Left colon (tissue), 2 donors: ENCODE measurements around the gene ACR. TPM values are rescaled to one million over a fixed set of nuclear protein-coding genes. Genes with fewer than 3 reads are reported as not detected.
A peak's percentile ranks its signal among the peaks of the same experiment; 100 is the strongest.

Experiments used
- ATAC-seq: fragments of 200-7000 bp; cut with Tn5 transposase; one replicate; pipeline ENCODE4 v1.9.1; 2020; ENCODE audit warnings: mild to moderate bottlenecking, moderate library complexity
- DNase-seq, 2 donors: peaks; one replicate each; pipeline ENCODE4 v3.0.0-alpha.2; 2020
- intact Hi-C, 2 donors: fragments of 100-400 bp; cut with DNase I in 1 of 2; cut with micrococcal nuclease in 1 of 2; formaldehyde crosslinking; loops; one replicate each; pipeline versions ENCODE4 v1.11.2 to v1.14.0; 2022; cut with DNase I, micrococcal nuclease
- long read RNA-seq: library from polyadenylated mRNA; unstranded; transcript quantifications from one replicate; pipeline ENCODE4 v2.0.0, GENCODE V29; 2021
- total RNA-seq, 2 donors: library from RNA; stranded (reverse); fragmentation: NEBNext Ultra II Directional; extraction: Animal tissue kit (Norgen Biotek cat#: 25700); gene quantifications; one replicate each; pipeline ENCODE4 v1.2.1, GENCODE V29; 2021
- donor health status: DM: no; HTN: no; CAD: no.
- donor health status: DM: yes; HTN: yes; CAD: no.

The ACR gene
- 1 to 10 TPM in 1 of 2 donors, under 1 TPM in 1; 0.89 to 1.5 TPM for total RNA-seq
- long read RNA-seq: 0 reads

- DNase-seq (no peak), ATAC-seq (no peak)
- intact Hi-C loops: no loop called here
These were observed at the start of gene ACR for GRCh38 chr22:50737728-50738648. ACR (plus strand) TSS chr22:50738204; CDS start chr22:50738236, 32 bp downstream.

- intact Hi-C loops: no loop called here
- peak in 1 of 2 donors; percentile 12 for DNase-seq
- ATAC-seq: no peak
These were observed 49.6 kb upstream of the ACR start for GRCh38 chr22:50688448-50688847.

GRCh38 chr22:50691521-50691920, 46.5 kb upstream of the ACR start:
- peak; percentile 3 to 35 for DNase-seq
- intact Hi-C loops: no loop called here
- ATAC-seq: peak; percentile 48

DNA sequence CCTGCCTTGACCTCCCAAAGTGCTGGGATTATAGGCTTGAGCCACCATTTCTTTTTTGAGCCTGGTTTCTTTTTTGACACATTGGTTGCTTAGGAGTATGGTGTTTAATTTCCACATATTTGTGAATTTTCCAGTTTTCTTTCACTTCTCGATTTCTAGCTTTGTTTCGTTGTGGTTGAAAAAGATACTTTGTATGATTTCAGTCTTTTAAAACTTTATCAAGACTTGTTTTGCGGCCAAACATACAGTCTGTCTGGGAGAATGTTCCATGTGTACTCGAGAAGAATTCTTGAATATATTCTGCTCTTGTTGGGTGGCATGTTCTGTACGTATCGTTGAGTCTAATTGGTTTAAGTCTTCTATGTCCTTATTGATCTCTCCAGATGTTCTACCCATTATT, 44.5 kb upstream of the ACR start:
- ATAC-seq (no peak), DNase-seq (no peak)
- intact Hi-C loops: no loop called here

- intact Hi-C loops: no loop called here
- DNase-seq (peak in 1 of 2 donors; percentile 2), ATAC-seq (no peak)
These were observed 43.9 kb upstream of the ACR start for GRCh38 chr22:50694099-50694605.

DNA sequence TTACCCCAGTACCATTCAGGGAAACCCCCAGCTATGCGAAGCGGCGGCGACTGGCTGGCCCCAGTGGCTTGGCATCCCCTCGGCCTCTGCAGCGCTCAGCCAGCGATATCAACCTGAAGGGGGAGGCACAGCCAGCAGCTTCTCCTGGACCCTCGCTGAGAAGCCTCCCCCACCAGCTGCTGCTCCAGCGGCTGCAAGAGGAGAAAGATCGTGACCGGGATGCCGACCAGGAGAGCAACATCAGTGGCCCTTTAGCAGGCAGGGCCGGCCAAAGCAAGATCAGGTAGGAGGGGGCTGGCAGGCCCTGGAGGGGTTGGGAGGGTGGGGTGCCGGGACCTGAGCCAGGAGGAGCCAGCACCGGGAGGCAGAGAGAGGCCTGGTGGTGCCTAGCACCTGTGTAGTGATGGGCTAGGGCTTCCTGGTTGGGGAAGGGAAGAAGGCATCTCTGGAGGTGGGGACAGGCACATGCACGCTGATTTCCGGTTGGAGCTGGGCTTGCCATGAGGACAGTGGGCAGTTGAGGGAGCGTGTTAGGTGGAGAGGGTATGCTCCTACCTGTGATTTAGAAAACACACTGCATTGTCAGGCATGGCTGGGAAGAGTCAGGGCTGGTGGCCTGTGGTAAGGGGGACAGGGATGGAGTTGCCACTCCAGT, 43.1 kb upstream of the ACR start:
- intact Hi-C loops: no loop called here
- ATAC-seq: no peak
- peak in 1 of 2 donors; percentile 19 for DNase-seq

DNA sequence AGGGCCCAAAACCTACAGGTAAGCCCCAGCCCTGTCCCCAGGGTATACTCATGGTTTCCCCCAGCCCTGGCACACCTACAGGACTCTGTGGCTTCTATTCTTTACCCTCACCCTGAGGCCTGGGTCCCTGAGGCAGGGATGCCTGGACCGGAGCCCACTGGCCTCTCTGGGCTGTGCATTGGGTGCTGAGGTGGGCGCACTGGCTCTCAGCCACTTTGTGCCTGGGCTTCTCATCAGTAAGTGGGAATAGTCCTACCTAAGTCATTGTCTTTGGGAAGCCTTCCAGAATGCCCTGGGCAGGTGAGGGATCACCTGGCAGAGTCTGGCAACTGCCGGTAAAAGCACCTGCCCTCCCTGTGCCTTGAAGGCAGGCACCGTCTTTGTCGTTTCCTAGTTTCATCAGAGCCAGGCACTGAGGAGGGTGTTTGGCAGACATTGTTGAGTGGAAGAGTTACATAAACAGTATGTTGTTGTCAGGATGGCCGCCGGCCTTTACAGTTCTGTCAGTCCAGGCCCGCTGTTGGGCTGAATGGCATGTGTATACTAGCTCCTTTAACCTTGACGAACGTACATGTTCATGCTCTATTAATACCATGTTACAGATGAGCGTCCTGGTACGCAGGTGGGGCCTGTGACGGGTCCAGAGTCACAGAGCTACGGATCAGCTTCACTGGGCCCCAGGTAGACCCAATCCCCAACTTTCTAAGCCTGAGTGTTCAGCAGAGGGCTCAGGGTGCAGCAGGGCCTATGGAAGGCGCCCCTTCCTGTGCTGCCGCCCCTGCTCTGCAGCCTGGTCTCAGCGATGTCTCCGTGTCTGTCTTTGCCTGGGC, 42.4 kb upstream of the ACR start:
- ATAC-seq (peak; percentile 19), DNase-seq (no peak)
- intact Hi-C loops: no loop called here

- DNase-seq (no peak), ATAC-seq (no peak)
- intact Hi-C loops: no loop called here
These were observed 41.7 kb upstream of the ACR start for GRCh38 chr22:50696251-50696798.

- intact Hi-C loops: no loop called here
- DNase-seq (no peak), ATAC-seq (peak; percentile 79)
These were observed 41.0 kb upstream of the ACR start for GRCh38 chr22:50696799-50697561.

DNA sequence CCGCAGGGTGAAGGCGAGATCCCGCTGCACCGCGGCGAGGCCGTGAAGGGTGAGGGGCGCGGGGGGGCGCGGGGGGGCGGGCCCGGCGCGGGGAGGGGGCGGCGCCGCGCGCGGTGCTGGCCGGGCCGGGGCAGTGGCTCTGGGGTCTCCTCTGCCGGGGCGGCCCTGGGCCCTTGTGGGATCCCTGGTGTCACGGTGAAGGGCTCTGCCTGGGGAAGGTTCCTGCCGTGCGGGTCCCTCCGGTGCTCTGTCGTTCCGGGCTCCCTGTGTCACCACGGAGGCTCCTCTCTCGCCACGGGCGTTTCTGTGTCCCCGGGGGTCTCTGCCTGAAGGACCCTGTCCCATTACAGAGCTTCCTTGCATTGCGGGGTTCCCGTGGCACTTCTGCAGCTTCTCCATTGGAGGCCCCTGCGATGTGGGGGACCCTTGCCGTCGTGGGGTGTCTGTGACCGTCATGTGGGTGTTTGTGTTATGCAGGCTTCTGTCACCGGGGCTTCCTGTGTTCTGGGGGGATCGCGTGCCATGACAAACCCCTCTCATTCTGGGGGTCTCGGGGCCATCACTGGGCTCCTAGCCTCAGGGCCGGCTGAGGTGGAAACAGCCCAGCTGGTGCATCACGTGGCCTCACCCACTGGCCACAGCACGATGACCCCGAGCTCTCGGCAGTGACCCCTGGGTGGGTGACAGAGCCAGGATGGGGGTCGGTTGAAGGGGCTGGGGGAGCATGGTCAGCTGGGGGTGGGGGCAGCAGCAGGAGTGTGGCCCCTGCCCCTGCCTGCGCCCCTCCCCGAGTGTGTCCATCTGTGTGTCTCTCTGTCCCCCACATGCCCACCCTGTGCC, 40.1 kb upstream of the ACR start:
- DNase-seq: no peak
- intact Hi-C loops: no loop called here

GRCh38 chr22:50698546-50698945, 39.5 kb upstream of the ACR start:
- DNase-seq (no peak), ATAC-seq (no peak)
- intact Hi-C loops: no loop called here

More for the DNA sequence above, 40.1 kb upstream of the ACR start:
- no peak for ATAC-seq

- no peak for ATAC-seq
- no peak for DNase-seq
- intact Hi-C loops: no loop called here
These were observed 38.8 kb upstream of the ACR start for GRCh38 chr22:50699001-50699755.

DNA sequence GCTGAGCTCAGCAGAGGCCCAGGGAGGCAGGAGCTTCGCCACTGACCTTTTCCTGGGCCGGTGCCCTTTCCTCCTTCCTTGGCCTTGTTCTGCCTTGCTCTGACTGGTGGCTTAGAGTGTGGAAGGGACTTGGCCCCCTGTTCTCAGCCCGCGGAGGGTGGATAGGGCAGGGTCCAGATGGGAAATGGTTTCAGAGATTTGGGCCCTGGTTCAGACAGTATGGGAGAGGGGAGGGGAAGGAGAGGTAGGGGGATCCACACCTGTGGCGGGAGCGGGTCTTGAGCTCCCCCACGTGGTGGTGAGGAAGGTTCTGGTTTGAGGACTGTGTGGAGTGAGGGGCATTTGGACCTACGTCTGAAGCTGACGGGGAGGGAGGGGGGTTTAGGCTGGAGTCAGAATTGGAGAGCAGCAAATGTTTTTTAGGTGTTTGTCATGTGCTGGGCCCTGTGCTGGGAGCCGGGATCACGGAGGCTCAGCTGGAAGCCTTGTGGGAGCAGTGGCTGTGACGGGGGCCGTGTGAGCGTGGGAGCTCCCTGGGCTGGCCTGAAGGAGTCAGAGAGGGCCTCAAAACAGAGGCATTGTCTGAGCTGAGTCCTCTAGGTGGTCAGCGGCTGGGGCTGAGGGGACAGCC, 38.1 kb upstream of the ACR start:
- DNase-seq (no peak), ATAC-seq (no peak)
- intact Hi-C loops: no loop called here

DNA sequence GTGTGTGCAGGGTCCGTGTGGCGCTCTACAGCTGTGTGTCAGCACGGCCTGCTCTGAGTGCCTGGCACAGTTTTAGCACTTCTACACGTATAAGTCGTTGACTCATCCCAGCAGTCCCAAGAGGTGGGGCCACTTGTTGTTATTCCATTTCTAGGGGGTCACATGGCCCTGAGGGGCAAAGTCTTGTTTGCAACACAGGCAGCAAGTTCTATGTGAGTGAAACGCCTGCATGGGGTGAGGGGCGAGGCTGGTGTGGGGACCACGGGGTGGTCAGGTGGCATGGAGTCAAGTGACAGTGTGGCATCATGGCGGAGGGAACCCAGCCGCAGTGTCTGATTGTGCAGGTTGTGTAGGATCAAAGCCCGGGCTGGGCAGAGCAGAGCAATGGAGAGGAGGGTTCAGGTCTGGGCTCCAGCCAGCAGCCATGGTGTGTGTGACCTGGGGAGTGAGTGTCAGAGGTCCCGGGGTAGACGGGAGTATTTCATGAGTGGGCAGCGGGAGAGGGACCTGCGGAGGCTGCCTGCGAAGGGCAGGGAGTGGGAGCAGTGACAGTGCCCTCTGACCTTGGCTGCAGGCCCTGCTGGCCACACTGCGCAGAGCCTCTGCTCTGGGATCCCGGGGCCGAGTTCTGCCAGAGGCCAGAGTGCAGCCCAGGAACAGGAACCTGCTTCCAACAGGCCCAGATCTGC, 37.5 kb upstream of the ACR start:
- intact Hi-C loops: no loop called here
- no peak for ATAC-seq
- no peak for DNase-seq

DNA sequence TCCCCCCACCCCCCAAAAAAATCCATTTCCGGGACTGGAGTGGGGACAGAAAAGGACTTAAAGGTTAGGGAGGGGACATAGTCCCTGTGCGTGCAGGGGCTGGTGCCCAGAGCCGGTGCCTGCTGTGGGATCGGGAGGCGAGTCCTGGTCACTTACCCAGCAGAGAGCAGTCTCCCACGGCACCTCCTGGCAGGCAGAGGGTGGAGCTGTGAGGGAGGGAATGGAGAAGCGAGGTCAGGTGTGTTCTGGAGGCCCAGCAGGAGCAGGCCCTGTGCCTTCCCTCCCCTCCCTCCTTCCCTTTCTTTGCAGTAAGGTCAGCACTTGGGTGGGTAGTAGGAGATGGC, 37.0 kb upstream of the ACR start:
- intact Hi-C loops: no loop called here
- no peak for ATAC-seq
- no peak for DNase-seq
